ENCODE results near the gene NGEF.

The NGEF gene

DNA sequence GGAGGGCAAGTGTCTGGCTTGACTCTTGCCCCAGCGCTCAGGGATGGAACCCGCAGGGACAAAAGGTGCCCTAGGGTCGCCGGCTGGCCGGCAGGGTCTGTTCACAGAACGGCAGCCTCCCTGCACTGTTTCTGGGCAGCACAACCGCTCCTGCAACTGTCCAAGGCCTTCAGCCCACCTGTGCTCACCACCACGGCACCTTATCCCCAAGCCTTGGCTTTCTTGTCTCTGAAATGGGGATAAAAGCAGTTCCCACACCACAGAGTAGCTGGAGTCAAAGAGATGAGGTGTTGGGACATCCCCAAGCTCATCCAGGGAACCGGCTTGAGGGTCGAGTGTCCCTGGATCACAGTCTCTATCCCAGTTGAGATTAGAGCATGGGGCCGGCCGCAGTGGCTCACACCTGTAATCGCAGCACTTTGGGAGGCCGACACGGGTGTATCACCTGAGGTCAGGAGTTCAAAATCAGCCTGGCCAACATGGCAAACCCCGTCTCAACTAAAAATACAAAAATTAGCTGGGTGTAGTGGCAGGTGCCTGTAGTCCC lies 138.3 kb downstream of the NGEF start:
- Histone ChIP-seq H3K27me3 (ENCODE audit: control insufficient read depth, insufficient read depth, low read length) (peaks cover 7% of the 10 kb centered on the region), H3K9ac (ENCODE audit: low read length) (no peak overlapping the region), H3K4me1 (ENCODE audit: control insufficient read depth, insufficient read depth, low read length) (no peaks in the 10 kb centered on the region), H3K4me3 (ENCODE audit: low read length) (no peak overlapping the region), H3K36me3 (ENCODE audit: control insufficient read depth, insufficient read depth, low read length) (no peaks in the 10 kb centered on the region), H3K27ac (ENCODE audit: low read depth, low read length) (no peak overlapping the region)

DNA sequence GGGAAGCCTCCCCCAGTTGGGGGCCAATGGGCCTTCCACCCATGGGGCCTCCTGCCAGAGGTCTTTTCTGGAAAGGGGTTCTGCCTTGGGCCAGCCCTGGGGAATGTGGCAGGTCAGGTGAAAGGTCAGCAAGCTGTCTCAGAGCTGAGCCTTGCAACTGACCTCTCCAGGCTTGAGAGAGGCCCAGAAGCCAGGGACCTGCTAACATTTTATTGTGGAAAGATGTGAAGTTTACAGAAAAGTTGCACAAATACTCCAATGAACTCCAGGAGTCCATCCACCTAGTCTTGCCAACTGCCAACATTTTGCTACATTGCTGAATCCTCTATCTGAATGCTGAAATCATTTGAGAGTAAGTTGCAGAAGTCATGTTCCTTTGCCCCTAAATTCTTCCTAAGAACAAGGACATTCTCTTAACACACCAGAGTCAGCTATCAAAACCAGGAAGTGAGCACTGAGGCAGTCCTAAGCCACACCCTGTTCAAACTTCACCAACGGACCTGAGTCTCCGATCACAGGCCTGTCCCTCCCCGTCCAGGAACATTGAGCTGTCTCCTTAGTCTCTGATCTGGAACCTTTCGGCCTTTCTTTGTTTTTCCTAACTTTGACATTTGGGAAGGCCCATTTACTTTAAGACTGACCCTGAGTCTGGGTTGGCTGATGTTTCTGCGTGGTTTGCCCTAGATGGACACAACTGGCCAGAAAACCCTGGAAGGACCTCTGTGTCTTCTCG lies 139.0 kb downstream of the NGEF start:
- peaks cover 7% of the 10 kb centered on the region for H3K27me3 ChIP-seq (ENCODE audit: control insufficient read depth, insufficient read depth, low read length)
- no peak overlapping the region for H3K4me3 ChIP-seq (ENCODE audit: low read length)
- H3K27ac ChIP-seq (ENCODE audit: low read depth, low read length): no peak overlapping the region
- no peaks in the 10 kb centered on the region for H3K36me3 ChIP-seq (ENCODE audit: control insufficient read depth, insufficient read depth, low read length)
- no peaks in the 10 kb centered on the region for H3K4me1 ChIP-seq (ENCODE audit: control insufficient read depth, insufficient read depth, low read length)
- H3K9ac ChIP-seq (ENCODE audit: low read length): no peak overlapping the region

- Histone ChIP-seq H3K27ac (ENCODE audit: low read depth, low read length) (no peak overlapping the region), H3K27me3 (ENCODE audit: control insufficient read depth, insufficient read depth, low read length) (peaks cover 7% of the 10 kb centered on the region), H3K36me3 (ENCODE audit: control insufficient read depth, insufficient read depth, low read length) (no peaks in the 10 kb centered on the region), H3K4me1 (ENCODE audit: control insufficient read depth, insufficient read depth, low read length) (no peaks in the 10 kb centered on the region), H3K9ac (ENCODE audit: low read length) (no peak overlapping the region), H3K4me3 (ENCODE audit: low read length) (no peak overlapping the region)
These were observed 139.7 kb downstream of the NGEF start for GRCh38 chr2:232873292-232873908.

DNA sequence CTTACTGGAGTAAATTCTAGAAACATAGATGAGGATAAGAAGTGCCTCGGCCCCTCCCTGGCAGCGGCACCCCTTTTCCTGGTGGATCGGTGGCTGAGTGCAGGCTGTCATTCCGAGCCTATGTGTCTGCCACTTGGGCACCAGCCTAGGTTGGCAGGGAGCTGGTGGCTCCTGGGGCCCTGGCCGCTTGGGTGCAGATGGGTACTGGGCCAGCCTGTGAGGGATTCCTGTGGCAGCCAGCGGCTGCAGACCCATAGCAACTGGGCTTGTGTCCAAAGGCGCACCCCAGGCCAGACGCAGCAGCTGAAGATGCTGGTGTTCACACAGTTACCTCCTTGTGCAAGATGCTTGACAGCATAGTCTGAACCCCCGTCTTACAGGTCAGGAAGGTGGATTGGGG lies 140.2 kb downstream of the NGEF start:
- Histone ChIP-seq H3K9ac (ENCODE audit: low read length) (no peak overlapping the region), H3K27me3 (ENCODE audit: control insufficient read depth, insufficient read depth, low read length) (peaks cover 7% of the 10 kb centered on the region), H3K36me3 (ENCODE audit: control insufficient read depth, insufficient read depth, low read length) (no peaks in the 10 kb centered on the region), H3K27ac (ENCODE audit: low read depth, low read length) (no peak overlapping the region), H3K4me3 (ENCODE audit: low read length) (no peak overlapping the region), H3K4me1 (ENCODE audit: control insufficient read depth, insufficient read depth, low read length) (no peaks in the 10 kb centered on the region)

- H3K36me3 ChIP-seq (ENCODE audit: control insufficient read depth, insufficient read depth, low read length): no peaks in the 10 kb centered on the region
- peaks cover 7% of the 10 kb centered on the region for H3K27me3 ChIP-seq (ENCODE audit: control insufficient read depth, insufficient read depth, low read length)
- no peak overlapping the region for H3K27ac ChIP-seq (ENCODE audit: low read depth, low read length)
- H3K9ac ChIP-seq (ENCODE audit: low read length): no peak overlapping the region
- no peak overlapping the region for H3K4me3 ChIP-seq (ENCODE audit: low read length)
- H3K4me1 ChIP-seq (ENCODE audit: control insufficient read depth, insufficient read depth, low read length): no peaks in the 10 kb centered on the region
These were observed 141.0 kb downstream of the NGEF start for GRCh38 chr2:232871835-232872736.

- Histone ChIP-seq H3K27me3 (ENCODE audit: control insufficient read depth, insufficient read depth, low read length) (peaks cover under 1% of the 10 kb centered on the region), H3K9ac (ENCODE audit: low read length) (no peak overlapping the region), H3K27ac (ENCODE audit: low read depth, low read length) (no peak overlapping the region), H3K4me1 (ENCODE audit: control insufficient read depth, insufficient read depth, low read length) (no peaks in the 10 kb centered on the region), H3K36me3 (ENCODE audit: control insufficient read depth, insufficient read depth, low read length) (no peaks in the 10 kb centered on the region), H3K4me3 (ENCODE audit: low read length) (no peak overlapping the region)
These were observed 141.6 kb downstream of the NGEF start for GRCh38 chr2:232871418-232871834.

GRCh38 chr2:232870766-232871371 lies 142.2 kb downstream of the NGEF start:
- Histone ChIP-seq H3K9ac (ENCODE audit: low read length) (no peak overlapping the region), H3K4me3 (ENCODE audit: low read length) (no peak overlapping the region), H3K27me3 (ENCODE audit: control insufficient read depth, insufficient read depth, low read length) (no peaks in the 10 kb centered on the region), H3K27ac (ENCODE audit: low read depth, low read length) (no peak overlapping the region), H3K36me3 (ENCODE audit: control insufficient read depth, insufficient read depth, low read length) (no peaks in the 10 kb centered on the region), H3K4me1 (ENCODE audit: control insufficient read depth, insufficient read depth, low read length) (no peaks in the 10 kb centered on the region)

GRCh38 chr2:232870018-232870765 lies 142.9 kb downstream of the NGEF start, which contains the start of gene SNORC:
SNORC (plus strand) TSS chr2:232870264; CDS start chr2:232870342, 78 bp downstream.
- Histone ChIP-seq H3K27me3 (ENCODE audit: control insufficient read depth, insufficient read depth, low read length) (no peaks in the 10 kb centered on the region), H3K4me3 (ENCODE audit: low read length) (no peak within 1 kb of the TSS), H3K27ac (ENCODE audit: low read depth, low read length) (no peak within 1 kb of the TSS), H3K36me3 (ENCODE audit: control insufficient read depth, insufficient read depth, low read length) (no peaks in the 10 kb centered on the region), H3K4me1 (ENCODE audit: control insufficient read depth, insufficient read depth, low read length) (no peaks in the 10 kb centered on the region), H3K9ac (ENCODE audit: low read length) (no peak within 1 kb of the TSS)

GRCh38 chr2:232869138-232870017 lies 143.7 kb downstream of the NGEF start:
- no peaks in the 10 kb centered on the region for H3K36me3 ChIP-seq (ENCODE audit: control insufficient read depth, insufficient read depth, low read length)
- no peaks in the 10 kb centered on the region for H3K27me3 ChIP-seq (ENCODE audit: control insufficient read depth, insufficient read depth, low read length)
- no peak overlapping the region for H3K4me3 ChIP-seq (ENCODE audit: low read length)
- no peak overlapping the region for H3K27ac ChIP-seq (ENCODE audit: low read depth, low read length)
- no peak overlapping the region for H3K9ac ChIP-seq (ENCODE audit: low read length)
- H3K4me1 ChIP-seq (ENCODE audit: control insufficient read depth, insufficient read depth, low read length): no peaks in the 10 kb centered on the region

DNA sequence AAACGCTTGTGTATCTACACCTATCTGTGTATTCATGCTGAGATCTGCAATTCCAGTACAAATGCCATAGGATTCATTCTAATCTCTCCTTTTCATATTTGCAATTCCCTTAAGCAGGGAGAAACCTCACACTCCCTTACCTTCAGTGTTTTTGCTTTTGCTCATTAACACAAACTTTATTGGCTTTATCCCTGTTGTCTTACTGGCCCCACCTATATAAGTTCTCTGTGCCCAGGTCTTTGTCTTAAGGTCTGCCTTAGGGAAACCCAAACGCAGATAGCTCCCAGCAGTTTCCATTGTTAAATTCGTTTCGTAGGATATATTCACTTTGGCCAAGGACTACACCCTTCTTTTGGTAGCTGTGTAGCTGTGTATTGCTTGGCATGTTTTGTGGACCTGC lies 147.0 kb downstream of the NGEF start:
- H3K36me3 ChIP-seq (ENCODE audit: control insufficient read depth, insufficient read depth, low read length): peaks cover 3% of the 10 kb centered on the region
- no peaks in the 10 kb centered on the region for H3K27me3 ChIP-seq (ENCODE audit: control insufficient read depth, insufficient read depth, low read length)
- no peak overlapping the region for H3K27ac ChIP-seq (ENCODE audit: low read depth, low read length)
- no peaks in the 10 kb centered on the region for H3K4me1 ChIP-seq (ENCODE audit: control insufficient read depth, insufficient read depth, low read length)
- no peak overlapping the region for H3K4me3 ChIP-seq (ENCODE audit: low read length)
- no peak overlapping the region for H3K9ac ChIP-seq (ENCODE audit: low read length)

DNA sequence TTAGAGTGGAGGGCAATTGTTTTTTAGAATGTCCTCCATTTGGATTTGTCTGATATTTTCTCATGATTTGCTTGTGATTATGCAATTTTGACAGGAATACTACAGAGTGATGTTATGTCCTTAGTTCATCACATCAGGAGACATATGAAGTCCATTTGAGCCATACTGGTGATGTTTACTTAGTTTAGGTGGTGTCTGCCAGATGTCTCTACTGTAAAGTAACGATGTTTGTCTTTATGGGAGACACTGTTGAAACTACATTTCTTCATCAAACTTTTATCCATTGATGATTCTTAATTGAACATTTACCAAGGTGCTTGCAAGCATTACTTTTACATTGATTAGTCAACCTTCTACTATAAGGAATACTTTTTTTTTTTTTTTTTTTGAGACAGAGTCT lies 147.9 kb downstream of the NGEF start:
- Histone ChIP-seq H3K27me3 (ENCODE audit: control insufficient read depth, insufficient read depth, low read length) (no peaks in the 10 kb centered on the region), H3K36me3 (ENCODE audit: control insufficient read depth, insufficient read depth, low read length) (peaks cover 7% of the 10 kb centered on the region), H3K27ac (ENCODE audit: low read depth, low read length) (no peak overlapping the region), H3K4me3 (ENCODE audit: low read length) (no peak overlapping the region), H3K4me1 (ENCODE audit: control insufficient read depth, insufficient read depth, low read length) (no peaks in the 10 kb centered on the region), H3K9ac (ENCODE audit: low read length) (no peak overlapping the region)
